HUES6 (cell line): Measurements from ENCODE around the gene CSKMT.
A peak's percentile ranks its signal among the peaks of the same experiment; 100 is the strongest.
"Not testable (repeated sequence)": the region's sequence is repeated elsewhere in the genome, so short reads cannot be mapped to it uniquely, and the experiment has no call there.

Experiments used
- H3K27ac ChIP-seq: 2 replicates; pipeline ENCODE4 v1.7.0; 2013; ENCODE audit warnings: low read depth, mild to moderate bottlenecking, low read length, inconsistent platforms
- H3K27me3 ChIP-seq: 2 replicates; pipeline ENCODE4 v1.6.1; 2013; ENCODE audit warnings: low read length; ENCODE audit not compliant: control insufficient read depth, insufficient read depth
- H3K36me3 ChIP-seq: 2 replicates; pipeline ENCODE4 v1.6.1; 2013; ENCODE audit warnings: low read length; ENCODE audit not compliant: control insufficient read depth, insufficient read depth
- H3K4me1 ChIP-seq: 2 replicates; pipeline ENCODE4 v1.6.1; 2013; ENCODE audit warnings: low read length; ENCODE audit not compliant: control insufficient read depth, insufficient read depth
- H3K4me3 ChIP-seq: 2 replicates; pipeline ENCODE4 v1.5.1; 2013; ENCODE audit warnings: low read depth, low read length
- H3K9ac ChIP-seq: one replicate; pipeline ENCODE4 v1.6.1; 2013; ENCODE audit warnings: mild to moderate bottlenecking, low read length
- H3K9me3 ChIP-seq: 2 replicates; pipeline ENCODE4 v1.6.1; 2013; ENCODE audit warnings: low read depth, low read length; ENCODE audit not compliant: control insufficient read depth, insufficient read depth

CSKMT gene

GRCh38 chr11:62665075-62665598 lies at the start of gene CSKMT, which contains the start of gene C11orf98:
Gene CSKMT, plus strand, starts transcription at chr11:62665312. Its CDS starts 568 bp downstream, at chr11:62665880.
Gene C11orf98, minus strand, starts transcription at chr11:62665210. Its CDS starts 41 bp downstream, at chr11:62665169.
- Histone ChIP-seq H3K27me3 (no peaks in the 10 kb centered on the region), H3K36me3 (peaks cover 38% of the 10 kb centered on the region), H3K4me1 (peaks cover 13% of the 10 kb centered on the region), H3K9ac (peak within 1 kb of the TSS; percentile 98), H3K4me3 (peak within 1 kb of the TSS; percentile 99), H3K27ac (peak within 1 kb of the TSS; percentile 81), H3K9me3 (no peaks in the 10 kb centered on the region)

GRCh38 chr11:62615521-62615920 lies 49.6 kb upstream of the CSKMT start:
- H3K27ac ChIP-seq: no peak overlapping the region
- no peak overlapping the region for H3K4me3 ChIP-seq
- H3K27me3 ChIP-seq: no peaks in the 10 kb centered on the region
- H3K9me3 ChIP-seq: no peaks in the 10 kb centered on the region
- peaks cover 22% of the 10 kb centered on the region for H3K4me1 ChIP-seq
- peaks cover 14% of the 10 kb centered on the region for H3K36me3 ChIP-seq
- H3K9ac ChIP-seq: no peak overlapping the region

GRCh38 chr11:62616957-62617356 lies 48.2 kb upstream of the CSKMT start:
- H3K4me3 ChIP-seq, H3K9me3 ChIP-seq, H3K27ac ChIP-seq, H3K27me3 ChIP-seq, H3K9ac ChIP-seq: not testable (repeated sequence)
- H3K4me1 ChIP-seq: peaks cover 14% of the 10 kb centered on the region; the same call in 1 of the 2 replicates
- H3K36me3 ChIP-seq: peaks cover 14% of the 10 kb centered on the region

- Histone ChIP-seq H3K9ac (peak overlapping the region; percentile 89), H3K4me3 (peak overlapping the region; percentile 94), H3K9me3 (no peaks in the 10 kb centered on the region), H3K27ac (no peak overlapping the region; the same call in 1 of the 2 replicates), H3K36me3 (peaks cover 27% of the 10 kb centered on the region), H3K4me1 (peaks cover 7% of the 10 kb centered on the region; the same call in 1 of the 2 replicates), H3K27me3 (no peaks in the 10 kb centered on the region)
Measured at GRCh38 chr11:62621027-62621566, 44.0 kb upstream of the CSKMT start.

GRCh38 chr11:62621567-62622470 lies 43.3 kb upstream of the CSKMT start, which contains the start of gene B3GAT3:
Gene B3GAT3, minus strand, starts transcription at chr11:62621986. Its CDS starts 39 bp downstream, at chr11:62621947.
- peak within 1 kb of the TSS; percentile 94 for H3K4me3 ChIP-seq
- H3K4me1 ChIP-seq: peaks cover 7% of the 10 kb centered on the region; the same call in 1 of the 2 replicates
- no peaks in the 10 kb centered on the region for H3K9me3 ChIP-seq
- peak within 1 kb of the TSS; percentile 65; the same call in 1 of the 2 replicates for H3K27ac ChIP-seq
- H3K9ac ChIP-seq: peak within 1 kb of the TSS; percentile 89
- no peaks in the 10 kb centered on the region for H3K27me3 ChIP-seq
- H3K36me3 ChIP-seq: peaks cover 31% of the 10 kb centered on the region

- Histone ChIP-seq H3K9ac (peak overlapping the region; percentile 65), H3K9me3 (no peaks in the 10 kb centered on the region), H3K27me3 (no peaks in the 10 kb centered on the region), H3K4me1 (peaks cover 7% of the 10 kb centered on the region; the same call in 1 of the 2 replicates), H3K27ac (peak overlapping the region; percentile 65; the same call in 1 of the 2 replicates), H3K4me3 (peak overlapping the region; percentile 94), H3K36me3 (peaks cover 31% of the 10 kb centered on the region)
Measured at GRCh38 chr11:62622476-62623089, 42.5 kb upstream of the CSKMT start.

- peaks cover 82% of the 10 kb centered on the region for H3K36me3 ChIP-seq
- no peak overlapping the region for H3K4me3 ChIP-seq
- no peaks in the 10 kb centered on the region for H3K27me3 ChIP-seq
- no peaks in the 10 kb centered on the region for H3K9me3 ChIP-seq
- H3K27ac ChIP-seq: no peak overlapping the region
- no peaks in the 10 kb centered on the region for H3K4me1 ChIP-seq
- H3K9ac ChIP-seq: no peak overlapping the region
Measured at GRCh38 chr11:62627713-62628112, 37.4 kb upstream of the CSKMT start.

GRCh38 chr11:62632492-62632891 lies 32.6 kb upstream of the CSKMT start:
- H3K27me3 ChIP-seq: no peaks in the 10 kb centered on the region
- no peaks in the 10 kb centered on the region for H3K9me3 ChIP-seq
- no peak overlapping the region for H3K9ac ChIP-seq
- H3K27ac ChIP-seq: no peak overlapping the region
- peaks cover 96% of the 10 kb centered on the region for H3K36me3 ChIP-seq
- H3K4me1 ChIP-seq: no peaks in the 10 kb centered on the region
- no peak overlapping the region for H3K4me3 ChIP-seq

- Histone ChIP-seq H3K9me3 (no peaks in the 10 kb centered on the region), H3K4me1 (peaks cover 10% of the 10 kb centered on the region), H3K27ac (no peak overlapping the region), H3K4me3 (no peak overlapping the region), H3K27me3 (no peaks in the 10 kb centered on the region), H3K36me3 (peaks cover 48% of the 10 kb centered on the region), H3K9ac (no peak overlapping the region)
Measured at GRCh38 chr11:62644220-62644619, 20.9 kb upstream of the CSKMT start.

GRCh38 chr11:62645671-62645945 lies 19.5 kb upstream of the CSKMT start:
- Histone ChIP-seq H3K4me1 (peaks cover 10% of the 10 kb centered on the region), H3K9ac (peak overlapping the region; percentile 99), H3K36me3 (peaks cover 49% of the 10 kb centered on the region), H3K9me3 (no peaks in the 10 kb centered on the region), H3K4me3 (peak overlapping the region; percentile 96), H3K27ac (peak overlapping the region; percentile 99; the same call in 1 of the 2 replicates), H3K27me3 (no peaks in the 10 kb centered on the region)
